Neural progenitor cell (in vitro differentiated cells): Measurements from ENCODE around the gene ZG16. TPM values are rescaled to one million over a fixed set of nuclear protein-coding genes. Genes with fewer than 3 reads are reported as not detected.
A peak's percentile ranks its signal among the peaks of the same experiment; 100 is the strongest.

ENCODE experiments used
- DNase-seq: peaks from one replicate; pipeline ENCODE4 v3.0.0-alpha.2; 2016; ENCODE audit warnings: low spot score
- H2AFZ ChIP-seq: fragments of 200-600 bp; sonication (generic); replicated peaks from 2 replicates; pipeline ENCODE4 v1.6.1; 2016; ENCODE audit warnings: antibody characterized with exemption
- H3F3A ChIP-seq: fragments of 200-600 bp; sonication (generic); 2 replicates; pipeline ENCODE4 v1.6.1; 2016; ENCODE audit warnings: antibody characterized with exemption, low read depth
- H3K27ac ChIP-seq: fragments of 200-600 bp; sonication (generic); 2 replicates; pipeline ENCODE4 v1.5.1; 2016; ENCODE audit warnings: mild to moderate bottlenecking
- H3K27me3 ChIP-seq: fragments of 200-600 bp; sonication (generic); 2 replicates; pipeline ENCODE4 v1.6.1; 2016; ENCODE audit warnings: mild to moderate bottlenecking, moderate library complexity
- H3K36me3 ChIP-seq: fragments of 200-600 bp; sonication (generic); 2 replicates; pipeline ENCODE4 v1.5.1; 2016
- H3K4me1 ChIP-seq: fragments of 200-600 bp; sonication (generic); 2 replicates; pipeline ENCODE4 v1.6.1; 2016; ENCODE audit warnings: mixed run types
- H3K4me2 ChIP-seq: fragments of 200-600 bp; sonication (generic); 2 replicates; pipeline ENCODE4 v1.6.1; 2016
- H3K4me3 ChIP-seq: fragments of 200-600 bp; sonication (generic); 2 replicates; pipeline ENCODE4 v1.5.1; 2016
- H3K79me2 ChIP-seq: fragments of 200-600 bp; sonication (generic); 2 replicates; pipeline ENCODE4 v1.6.1; 2016; ENCODE audit warnings: low read depth
- H3K9ac ChIP-seq: fragments of 200-600 bp; sonication (generic); 2 replicates; pipeline ENCODE4 v1.6.1; 2016
- H3K9me3 ChIP-seq: fragments of 200-600 bp; sonication (generic); 2 replicates; pipeline ENCODE4 v1.5.1; 2016; ENCODE audit warnings: low read depth
- H4K20me1 ChIP-seq: fragments of 200-600 bp; sonication (generic); 2 replicates; pipeline ENCODE4 v1.6.1; 2016; ENCODE audit warnings: low read depth
- H3K27ac Mint-ChIP-seq: 3 replicates; pipeline ENCODE4 v1.8.0; 2021; ENCODE audit warnings: mixed read lengths
- H3K27me3 Mint-ChIP-seq: 2 replicates; pipeline ENCODE4 v1.8.0; 2022; ENCODE audit warnings: low read depth, mild to moderate bottlenecking, inconsistent platforms, moderate library complexity, mixed read lengths; ENCODE audit not compliant: insufficient read depth
- H3K36me3 Mint-ChIP-seq: 3 replicates; pipeline ENCODE4 v1.8.0; 2021; ENCODE audit warnings: mixed read lengths
- H3K4me1 Mint-ChIP-seq: 3 replicates; pipeline ENCODE4 v1.8.0; 2021; ENCODE audit warnings: mixed read lengths
- H3K4me3 Mint-ChIP-seq: 3 replicates; pipeline ENCODE4 v1.8.0; 2021; ENCODE audit warnings: mild to moderate bottlenecking, moderate library complexity, mixed read lengths
- H3K9me3 Mint-ChIP-seq: 3 replicates; pipeline ENCODE4 v1.8.0; 2020; ENCODE audit warnings: mixed read lengths
- EZH2 ChIP-seq: fragments of 200-600 bp; sonication (generic); IDR thresholded peaks from 2 replicates; pipeline ENCODE4 v1.6.1; 2017; ENCODE audit warnings: antibody characterized with exemption, mild to moderate bottlenecking, moderate library complexity
- EZH2phosphoT487 ChIP-seq: fragments of 200-600 bp; sonication (generic); IDR thresholded peaks from 2 replicates; pipeline ENCODE4 v1.6.1; 2017; ENCODE audit warnings: antibody characterized with exemption
- total RNA-seq: library from RNA; depleted of rRNA; stranded (reverse); fragments of >200 nt; gene quantifications from 2 replicates; pipeline ENCODE4 v1.2.3, GENCODE V29; 2015; ENCODE audit warnings: low replicate concordance
- TF ChIP-seq, protein P1 (sequence below): fragments of 200-600 bp; sonication (generic); IDR thresholded peaks from 2 replicates; pipeline ENCODE4 v1.5.1; 2017; ENCODE audit warnings: antibody characterized with exemption, mild to moderate bottlenecking

Gene ZG16
- total RNA-seq, 1 donor from 2014 or later = not detected

DNA sequence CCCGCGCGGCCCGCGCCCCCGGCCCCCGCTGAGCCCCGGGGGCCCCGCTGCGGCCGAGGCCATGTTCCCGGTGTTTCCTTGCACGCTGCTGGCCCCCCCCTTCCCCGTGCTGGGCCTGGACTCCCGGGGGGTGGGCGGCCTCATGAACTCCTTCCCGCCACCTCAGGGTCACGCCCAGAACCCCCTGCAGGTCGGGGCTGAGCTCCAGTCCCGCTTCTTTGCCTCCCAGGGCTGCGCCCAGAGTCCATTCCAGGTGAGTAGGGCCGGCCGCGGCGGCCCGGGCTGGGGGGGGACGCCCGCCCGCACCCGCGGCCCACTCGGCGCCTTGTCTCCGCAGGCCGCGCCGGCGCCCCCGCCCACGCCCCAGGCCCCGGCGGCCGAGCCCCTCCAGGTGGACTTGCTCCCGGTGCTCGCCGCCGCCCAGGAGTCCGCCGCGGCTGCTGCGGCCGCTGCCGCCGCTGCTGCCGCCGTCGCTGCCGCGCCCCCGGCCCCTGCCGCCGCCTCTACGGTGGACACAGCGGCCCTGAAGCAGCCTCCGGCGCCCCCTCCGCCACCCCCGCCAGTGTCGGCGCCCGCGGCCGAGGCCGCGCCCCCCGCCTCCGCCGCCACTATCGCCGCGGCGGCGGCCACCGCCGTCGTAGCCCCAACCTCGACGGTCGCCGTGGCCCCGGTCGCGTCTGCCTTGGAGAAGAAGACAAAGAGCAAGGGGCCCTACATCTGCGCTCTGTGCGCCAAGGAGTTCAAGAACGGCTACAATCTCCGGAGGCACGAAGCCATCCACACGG lies 28.8 kb downstream of the ZG16 start:
- H4K20me1 ChIP-seq = peaks cover 37% of the 10 kb centered on the region
- peaks cover 42% of the 10 kb centered on the region for H3K79me2 ChIP-seq
- no peaks in the 10 kb centered on the region for H3K9me3 ChIP-seq
- no peaks in the 10 kb centered on the region for H3K9me3 Mint-ChIP-seq
- DNase-seq = peak; percentile 82
- H3K4me3 Mint-ChIP-seq = peak overlapping the region; percentile 87
- H3K4me2 ChIP-seq = peak overlapping the region; percentile 88
- H3K9ac ChIP-seq = no peak overlapping the region
- no peak overlapping the region for H3K27ac Mint-ChIP-seq
- H2AFZ ChIP-seq = no peak overlapping the region
- peak overlapping the region; percentile 48 for H3K27ac ChIP-seq
- peaks cover 38% of the 10 kb centered on the region for H3K4me1 ChIP-seq
- H3K4me1 Mint-ChIP-seq = peaks cover 53% of the 10 kb centered on the region
- no peak for TF ChIP-seq EZH2phosphoT487
- TF ChIP-seq, protein P1, sequence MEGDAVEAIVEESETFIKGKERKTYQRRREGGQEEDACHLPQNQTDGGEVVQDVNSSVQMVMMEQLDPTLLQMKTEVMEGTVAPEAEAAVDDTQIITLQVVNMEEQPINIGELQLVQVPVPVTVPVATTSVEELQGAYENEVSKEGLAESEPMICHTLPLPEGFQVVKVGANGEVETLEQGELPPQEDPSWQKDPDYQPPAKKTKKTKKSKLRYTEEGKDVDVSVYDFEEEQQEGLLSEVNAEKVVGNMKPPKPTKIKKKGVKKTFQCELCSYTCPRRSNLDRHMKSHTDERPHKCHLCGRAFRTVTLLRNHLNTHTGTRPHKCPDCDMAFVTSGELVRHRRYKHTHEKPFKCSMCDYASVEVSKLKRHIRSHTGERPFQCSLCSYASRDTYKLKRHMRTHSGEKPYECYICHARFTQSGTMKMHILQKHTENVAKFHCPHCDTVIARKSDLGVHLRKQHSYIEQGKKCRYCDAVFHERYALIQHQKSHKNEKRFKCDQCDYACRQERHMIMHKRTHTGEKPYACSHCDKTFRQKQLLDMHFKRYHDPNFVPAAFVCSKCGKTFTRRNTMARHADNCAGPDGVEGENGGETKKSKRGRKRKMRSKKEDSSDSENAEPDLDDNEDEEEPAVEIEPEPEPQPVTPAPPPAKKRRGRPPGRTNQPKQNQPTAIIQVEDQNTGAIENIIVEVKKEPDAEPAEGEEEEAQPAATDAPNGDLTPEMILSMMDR = no peak
- no peak for TF ChIP-seq EZH2
- peak overlapping the region; percentile 78 for H3K4me3 ChIP-seq
- peaks cover 12% of the 10 kb centered on the region for H3K36me3 Mint-ChIP-seq
- peaks cover 83% of the 10 kb centered on the region for H3F3A ChIP-seq
- H3K36me3 ChIP-seq = no peaks in the 10 kb centered on the region
- H3K27me3 Mint-ChIP-seq = peaks cover 12% of the 10 kb centered on the region
- no peaks in the 10 kb centered on the region for H3K27me3 ChIP-seq

DNA sequence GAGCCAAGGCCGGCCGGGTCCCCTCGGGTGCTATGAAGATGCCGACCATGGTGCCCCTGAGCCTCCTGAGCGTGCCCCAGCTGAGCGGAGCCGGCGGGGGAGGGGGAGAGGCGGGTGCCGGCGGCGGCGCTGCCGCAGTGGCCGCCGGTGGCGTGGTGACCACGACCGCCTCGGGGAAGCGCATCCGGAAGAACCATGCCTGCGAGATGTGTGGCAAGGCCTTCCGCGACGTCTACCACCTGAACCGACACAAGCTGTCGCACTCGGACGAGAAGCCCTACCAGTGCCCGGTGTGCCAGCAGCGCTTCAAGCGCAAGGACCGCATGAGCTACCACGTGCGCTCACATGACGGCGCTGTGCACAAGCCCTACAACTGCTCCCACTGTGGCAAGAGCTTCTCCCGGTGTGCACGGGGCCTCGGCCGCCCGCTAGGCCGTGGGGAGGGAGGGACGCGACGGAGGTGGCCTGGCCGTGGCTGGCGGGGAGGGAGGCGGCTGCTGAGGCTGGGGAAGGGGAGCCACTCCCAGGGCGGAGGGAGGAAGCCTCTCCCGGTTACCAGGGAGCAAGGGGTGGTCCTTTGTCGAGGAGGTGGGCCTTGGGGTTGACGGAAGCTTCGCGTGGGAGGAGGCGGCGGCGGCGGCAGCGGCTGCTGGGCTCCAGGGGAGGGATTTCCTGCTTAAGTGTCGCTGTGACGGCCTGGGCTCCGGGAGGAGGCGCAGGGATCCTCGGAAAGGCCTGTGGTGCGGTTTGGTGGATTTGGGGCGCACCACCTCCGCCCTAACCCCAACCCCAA lies 29.6 kb downstream of the ZG16 start:
- peaks cover 51% of the 10 kb centered on the region for H3K4me1 Mint-ChIP-seq
- TF ChIP-seq, protein P1 = peak; percentile 55
- no peak for TF ChIP-seq EZH2
- TF ChIP-seq EZH2phosphoT487 = no peak
- Histone ChIP-seq H3K9me3 (no peaks in the 10 kb centered on the region), H3K27me3 (no peaks in the 10 kb centered on the region), H3K4me2 (peak overlapping the region; percentile 88), H3K79me2 (peaks cover 47% of the 10 kb centered on the region), H3K4me3 (peak overlapping the region; percentile 72), H3K4me1 (peaks cover 38% of the 10 kb centered on the region), H3K27ac (peak overlapping the region; percentile 48), H3K36me3 (no peaks in the 10 kb centered on the region), H2AFZ (no peak overlapping the region), H3K9ac (no peak overlapping the region), H4K20me1 (peaks cover 37% of the 10 kb centered on the region), H3F3A (peaks cover 83% of the 10 kb centered on the region)
- H3K27ac Mint-ChIP-seq = peak overlapping the region; percentile 60
- H3K4me3 Mint-ChIP-seq = peak overlapping the region; percentile 87
- H3K27me3 Mint-ChIP-seq = peaks cover 12% of the 10 kb centered on the region
- DNase-seq = peak; percentile 89
- H3K9me3 Mint-ChIP-seq = no peaks in the 10 kb centered on the region
- peaks cover 12% of the 10 kb centered on the region for H3K36me3 Mint-ChIP-seq

DNA sequence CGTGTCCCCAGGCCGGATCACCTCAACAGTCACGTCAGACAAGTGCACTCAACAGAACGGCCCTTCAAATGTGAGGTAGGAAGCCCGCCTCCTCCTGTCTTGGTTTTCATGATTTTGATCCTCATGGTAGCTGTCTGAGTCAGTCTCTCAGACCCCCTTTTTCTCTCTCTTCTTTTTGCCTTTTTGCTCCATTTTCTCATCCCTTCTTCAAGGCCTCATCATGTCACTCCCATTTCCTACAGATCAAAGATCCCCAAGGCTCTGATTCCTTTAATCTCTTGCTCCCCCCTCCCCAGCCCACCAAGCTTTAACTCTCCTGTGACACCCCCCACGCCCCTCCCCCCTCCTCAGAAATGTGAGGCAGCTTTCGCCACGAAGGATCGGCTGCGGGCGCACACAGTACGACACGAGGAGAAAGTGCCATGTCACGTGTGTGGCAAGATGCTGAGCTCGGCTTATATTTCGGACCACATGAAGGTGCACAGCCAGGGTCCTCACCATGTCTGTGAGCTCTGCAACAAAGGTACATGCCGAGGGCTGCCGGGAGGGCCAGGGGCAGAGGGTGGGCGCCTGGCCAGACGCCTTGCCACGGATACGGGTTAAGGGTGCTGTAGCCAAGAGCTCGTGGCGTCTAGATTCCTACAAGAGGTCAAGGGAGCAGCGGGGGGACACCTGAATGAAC lies 30.3 kb downstream of the ZG16 start:
- TF ChIP-seq, protein P1 = no peak
- no peak for TF ChIP-seq EZH2phosphoT487
- no peak for TF ChIP-seq EZH2
- Histone ChIP-seq H2AFZ (no peak overlapping the region), H3K36me3 (no peaks in the 10 kb centered on the region), H3K4me3 (peak overlapping the region; percentile 72), H3F3A (peaks cover 82% of the 10 kb centered on the region), H4K20me1 (peaks cover 37% of the 10 kb centered on the region), H3K4me2 (peak overlapping the region; percentile 88), H3K27me3 (no peaks in the 10 kb centered on the region), H3K9ac (no peak overlapping the region), H3K9me3 (no peaks in the 10 kb centered on the region), H3K27ac (no peak overlapping the region), H3K79me2 (peaks cover 54% of the 10 kb centered on the region), H3K4me1 (peaks cover 44% of the 10 kb centered on the region)
- no peaks in the 10 kb centered on the region for H3K9me3 Mint-ChIP-seq
- peaks cover 57% of the 10 kb centered on the region for H3K4me1 Mint-ChIP-seq
- H3K4me3 Mint-ChIP-seq = peak overlapping the region; percentile 87
- H3K36me3 Mint-ChIP-seq = peaks cover 10% of the 10 kb centered on the region
- DNase-seq = no peak
- peaks cover 15% of the 10 kb centered on the region for H3K27me3 Mint-ChIP-seq
- H3K27ac Mint-ChIP-seq = peak overlapping the region; percentile 43
